Liver (tissue), 9 donors: ENCODE measurements around the gene MSI2. TPM values are rescaled to one million over a fixed set of nuclear protein-coding genes. Genes with fewer than 3 reads are reported as not detected.

Experiments
- DNase-seq: peaks from one replicate; pipeline ENCODE4 v3.0.0-alpha.2; 2017; ENCODE audit warnings: low spot score
- H3K27ac ChIP-seq, 2 donors: one replicate each; pipeline ENCODE4 v1.7.0; 2013; ENCODE audit warnings: inconsistent platforms in 2 of 2, low read length in 2 of 2, control low read depth in 1 of 2, low read depth in 1 of 2, mild to moderate bottlenecking in 1 of 2
- H3K27me3 ChIP-seq, 4 donors: one replicate each; pipeline versions ENCODE4 v1.6.1 to v1.7.0; 2013; ENCODE audit warnings: low read length in 3 of 4, inconsistent platforms in 1 of 4, mild to moderate bottlenecking in 1 of 4, moderate library complexity in 1 of 4; ENCODE audit not compliant: control insufficient read depth in 4 of 4, insufficient read depth in 4 of 4
- H3K36me3 ChIP-seq, 4 donors: one replicate each; pipeline versions ENCODE4 v1.6.1 to v1.7.0; 2013; ENCODE audit warnings: low read length in 3 of 4, mild to moderate bottlenecking in 3 of 4, low read depth in 1 of 4, moderate library complexity in 1 of 4; ENCODE audit not compliant: control insufficient read depth in 4 of 4, insufficient read depth in 3 of 4
- H3K4me1 ChIP-seq, 4 donors: one replicate each; pipeline versions ENCODE4 v1.6.1 to v1.7.0; 2013; ENCODE audit warnings: low read length in 3 of 4, mild to moderate bottlenecking in 3 of 4, moderate library complexity in 1 of 4; ENCODE audit not compliant: control insufficient read depth in 4 of 4, insufficient read depth in 4 of 4
- H3K4me3 ChIP-seq, 3 donors: one replicate each; pipeline versions ENCODE4 v1.6.1 to v1.7.0; 2013; ENCODE audit warnings: low read length in 3 of 3, control low read depth in 1 of 3, low read depth in 1 of 3, mild to moderate bottlenecking in 1 of 3
- H3K9ac ChIP-seq, 2 donors: one replicate each; pipeline ENCODE4 v1.7.0; 2013; ENCODE audit warnings: low read length in 2 of 2, mild to moderate bottlenecking in 2 of 2, moderate library complexity in 2 of 2, control low read depth in 1 of 2, low read depth in 1 of 2
- H3K9me3 ChIP-seq, 4 donors: one replicate each; pipeline versions ENCODE4 v1.6.1 to v1.7.0; 2013; ENCODE audit warnings: low read length in 3 of 4; ENCODE audit not compliant: control insufficient read depth in 4 of 4
- ATF3 ChIP-seq: IDR thresholded peaks from 2 replicates; pipeline ENCODE4 v1.6.1; 2016; ENCODE audit warnings: antibody characterized with exemption
- CTCF ChIP-seq: fragments of 150-350 bp; IDR thresholded peaks from 2 replicates; pipeline ENCODE4 v1.5.1; 2017; ENCODE audit warnings: improper control_type of control experiment, low read depth, low read length; ENCODE audit not compliant: missing input control
- EGR1 ChIP-seq, 2 donors: IDR thresholded peaks; 2 replicates each; pipeline ENCODE4 v1.6.1; 2016 to 2018; ENCODE audit warnings: antibody characterized with exemption in 2 of 2, low read depth in 2 of 2
- FOXA1 ChIP-seq: IDR thresholded peaks from 2 replicates; pipeline ENCODE4 v1.6.1; 2016; ENCODE audit warnings: antibody characterized with exemption
- GABPA ChIP-seq, 2 donors: IDR thresholded peaks in 1 of 2; conservative IDR thresholded peaks in 1 of 2; 2 replicates each; pipeline ENCODE4 v1.6.1; 2016; ENCODE audit warnings: antibody characterized with exemption in 2 of 2, mild to moderate bottlenecking in 1 of 2, moderate library complexity in 1 of 2
- HNF4A ChIP-seq, 2 donors: conservative IDR thresholded peaks; 2 replicates each; pipeline ENCODE4 v1.6.1; 2016; ENCODE audit warnings: antibody characterized with exemption in 2 of 2, mild to moderate bottlenecking in 2 of 2
- HNF4G ChIP-seq: IDR thresholded peaks from 2 replicates; pipeline ENCODE4 v1.6.1; 2016; ENCODE audit warnings: antibody characterized with exemption
- JUND ChIP-seq, 2 donors: IDR thresholded peaks; 2 replicates each; pipeline ENCODE4 v1.6.1; 2016; ENCODE audit warnings: antibody characterized with exemption in 2 of 2
- NR2F2 ChIP-seq: IDR thresholded peaks from 2 replicates; pipeline ENCODE4 v1.6.1; 2016; ENCODE audit warnings: antibody characterized with exemption
- RAD21 ChIP-seq, 2 donors: IDR thresholded peaks; 2 replicates each; pipeline ENCODE4 v1.6.1; 2016; ENCODE audit warnings: antibody characterized with exemption in 2 of 2, mild to moderate bottlenecking in 2 of 2
- RXRA ChIP-seq, 2 donors: IDR thresholded peaks; 2 replicates each; pipeline ENCODE4 v1.6.1; 2017 to 2018; ENCODE audit warnings: antibody characterized with exemption in 2 of 2, mild to moderate bottlenecking in 1 of 2
- SP1 ChIP-seq: IDR thresholded peaks from 2 replicates; pipeline ENCODE4 v1.6.1; 2018; ENCODE audit warnings: antibody characterized with exemption, mild to moderate bottlenecking
- TAF1 ChIP-seq: conservative IDR thresholded peaks from 2 replicates; pipeline ENCODE4 v1.6.1; 2016; ENCODE audit warnings: antibody characterized with exemption, mild to moderate bottlenecking
- WGBS: extraction: QIAGEN DNeasy Blood & Tissue Kit; methylation state at CpG from one replicate; pipeline ENCODE4 v1.1.7; 2013; 5-methylcytosine and 5-hydroxymethylcytosine counted together
- polyA plus RNA-seq, 2 donors: library from polyadenylated mRNA; stranded (reverse) in 1 of 2; unstranded in 1 of 2; fragments of 200-250 nt in 1 of 2; fragments of >200 nt in 1 of 2; fragmentation: Nextera tagmentation in 1 of 2; extraction: Ambion mirVana in 1 of 2; gene quantifications; one replicate each; pipeline versions ENCODE4 v1.2.1 to v1.2.3, GENCODE V29; 2013 to 2015
- total RNA-seq, 2 donors: library from RNA; depleted of rRNA; stranded (reverse); fragments of >200 nt; gene quantifications; one replicate each; pipeline ENCODE4 v1.2.3, GENCODE V29; 2014
- TF ChIP-seq, protein P1 (sequence below): IDR thresholded peaks from 2 replicates; pipeline ENCODE4 v1.6.1; 2016; ENCODE audit warnings: antibody characterized with exemption, mild to moderate bottlenecking
- TF ChIP-seq, protein P2 (sequence below): IDR thresholded peaks from 2 replicates; pipeline ENCODE4 v1.6.1; 2016; ENCODE audit warnings: antibody characterized with exemption
- TF ChIP-seq, protein P3 (sequence below): IDR thresholded peaks from 2 replicates; pipeline ENCODE4 v1.6.1; 2016; ENCODE audit warnings: antibody characterized with exemption
- donor health status: healthy.
- donor health status: healthy.
- donor health status: healthy.
- donor health status: healthy.
- donor health status: healthy.

Gene MSI2
- total and polyA plus RNA-seq, 4 donors, result 5.7 to 15.6 (median 9.2) TPM

DNA sequence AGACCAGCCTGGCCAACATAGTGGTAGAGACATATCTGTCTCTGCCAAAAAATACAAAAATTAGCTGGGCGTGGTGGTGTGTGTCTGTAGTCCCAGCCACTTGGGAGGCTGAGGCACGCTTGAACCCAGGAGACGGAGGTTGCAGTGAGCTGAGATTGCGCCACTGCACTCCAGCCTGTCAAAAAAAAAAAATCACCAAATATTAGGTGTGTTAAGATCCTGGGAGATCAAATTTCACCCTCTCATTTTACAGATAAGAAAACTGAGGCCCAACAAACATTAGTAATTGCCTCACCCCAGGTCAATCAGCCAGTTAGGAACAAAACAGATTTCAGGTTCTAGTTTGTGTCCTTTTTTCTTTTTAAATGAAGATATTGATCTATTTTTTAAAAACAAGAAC lies 116.7 kb downstream of the MSI2 start:
- H3K27me3 ChIP-seq, result peaks cover 0 to 7% (median 0%) of the 10 kb centered on the region in 4 donors
- H3K9me3 ChIP-seq, result peaks cover 0 to 8% (median 5%) of the 10 kb centered on the region in 4 donors
- no peak for DNase-seq
- no peak overlapping the region for H3K4me3 ChIP-seq
- WGBS, result 75% methylated on average over 4 of the region's 4 CpGs
- no peak overlapping the region for H3K27ac ChIP-seq
- peaks cover 6 to 29% (median 23%) of the 10 kb centered on the region in 4 donors for H3K4me1 ChIP-seq
- no peaks in the 10 kb centered on the region for H3K36me3 ChIP-seq
- no peak overlapping the region for H3K9ac ChIP-seq
- TF ChIP-seq TAF1 (no peak), RAD21 (IDR thresholded peaks at IDR 0.05) (no peak), JUND (IDR thresholded peaks at IDR 0.05) (no peak), SP1 (no peak), FOXA1 (no peak), CTCF (no peak)
- TF ChIP-seq, protein P1, sequence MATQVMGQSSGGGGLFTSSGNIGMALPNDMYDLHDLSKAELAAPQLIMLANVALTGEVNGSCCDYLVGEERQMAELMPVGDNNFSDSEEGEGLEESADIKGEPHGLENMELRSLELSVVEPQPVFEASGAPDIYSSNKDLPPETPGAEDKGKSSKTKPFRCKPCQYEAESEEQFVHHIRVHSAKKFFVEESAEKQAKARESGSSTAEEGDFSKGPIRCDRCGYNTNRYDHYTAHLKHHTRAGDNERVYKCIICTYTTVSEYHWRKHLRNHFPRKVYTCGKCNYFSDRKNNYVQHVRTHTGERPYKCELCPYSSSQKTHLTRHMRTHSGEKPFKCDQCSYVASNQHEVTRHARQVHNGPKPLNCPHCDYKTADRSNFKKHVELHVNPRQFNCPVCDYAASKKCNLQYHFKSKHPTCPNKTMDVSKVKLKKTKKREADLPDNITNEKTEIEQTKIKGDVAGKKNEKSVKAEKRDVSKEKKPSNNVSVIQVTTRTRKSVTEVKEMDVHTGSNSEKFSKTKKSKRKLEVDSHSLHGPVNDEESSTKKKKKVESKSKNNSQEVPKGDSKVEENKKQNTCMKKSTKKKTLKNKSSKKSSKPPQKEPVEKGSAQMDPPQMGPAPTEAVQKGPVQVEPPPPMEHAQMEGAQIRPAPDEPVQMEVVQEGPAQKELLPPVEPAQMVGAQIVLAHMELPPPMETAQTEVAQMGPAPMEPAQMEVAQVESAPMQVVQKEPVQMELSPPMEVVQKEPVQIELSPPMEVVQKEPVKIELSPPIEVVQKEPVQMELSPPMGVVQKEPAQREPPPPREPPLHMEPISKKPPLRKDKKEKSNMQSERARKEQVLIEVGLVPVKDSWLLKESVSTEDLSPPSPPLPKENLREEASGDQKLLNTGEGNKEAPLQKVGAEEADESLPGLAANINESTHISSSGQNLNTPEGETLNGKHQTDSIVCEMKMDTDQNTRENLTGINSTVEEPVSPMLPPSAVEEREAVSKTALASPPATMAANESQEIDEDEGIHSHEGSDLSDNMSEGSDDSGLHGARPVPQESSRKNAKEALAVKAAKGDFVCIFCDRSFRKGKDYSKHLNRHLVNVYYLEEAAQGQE, result no peak

DNA sequence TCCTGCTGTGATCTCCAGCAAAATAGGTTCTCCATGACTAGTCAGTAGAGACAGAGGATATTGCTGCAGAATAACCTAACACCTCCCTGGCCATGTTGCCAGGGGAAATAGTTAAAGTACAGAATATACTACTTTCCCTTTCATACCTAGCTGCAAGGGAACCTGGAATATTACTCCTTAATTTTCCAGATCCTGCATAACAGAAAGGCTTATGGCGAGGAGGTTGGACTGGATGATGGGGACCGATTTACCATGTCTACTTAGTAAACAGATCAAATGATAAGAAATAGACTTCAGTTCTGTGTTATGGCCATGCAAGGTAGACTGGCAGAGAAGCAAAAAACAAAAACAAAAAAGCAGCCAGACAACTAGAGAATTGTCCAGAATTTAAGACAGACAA lies 117.4 kb downstream of the MSI2 start:
- 97% methylated on average over 2 of the region's 2 CpGs for WGBS
- Histone ChIP-seq H3K4me3 (no peak overlapping the region), H3K9me3 (peaks cover 0 to 8% (median 5%) of the 10 kb centered on the region in 4 donors), H3K4me1 (peaks cover 6 to 29% (median 23%) of the 10 kb centered on the region in 4 donors), H3K36me3 (no peaks in the 10 kb centered on the region), H3K9ac (no peak overlapping the region), H3K27ac (no peak overlapping the region), H3K27me3 (peaks cover 0 to 7% (median 0%) of the 10 kb centered on the region in 4 donors)
- no peak for DNase-seq
- TF ChIP-seq TAF1 (no peak), RXRA (IDR thresholded peaks at IDR 0.05) (no peak), GABPA (IDR thresholded peaks at IDR 0.05 in 1 of 2, conservative IDR thresholded peaks at IDR 0.05 in 1 of 2) (no peak), CTCF (no peak), EGR1 (IDR thresholded peaks at IDR 0.05; ENCODE audit: low read depth in 2 of 2) (no peak), RAD21 (IDR thresholded peaks at IDR 0.05) (no peak), NR2F2 (no peak), HNF4G (no peak), ATF3 (no peak), HNF4A (conservative IDR thresholded peaks at IDR 0.05) (no peak)
- TF ChIP-seq, protein P1, result no peak
- TF ChIP-seq, protein P2, sequence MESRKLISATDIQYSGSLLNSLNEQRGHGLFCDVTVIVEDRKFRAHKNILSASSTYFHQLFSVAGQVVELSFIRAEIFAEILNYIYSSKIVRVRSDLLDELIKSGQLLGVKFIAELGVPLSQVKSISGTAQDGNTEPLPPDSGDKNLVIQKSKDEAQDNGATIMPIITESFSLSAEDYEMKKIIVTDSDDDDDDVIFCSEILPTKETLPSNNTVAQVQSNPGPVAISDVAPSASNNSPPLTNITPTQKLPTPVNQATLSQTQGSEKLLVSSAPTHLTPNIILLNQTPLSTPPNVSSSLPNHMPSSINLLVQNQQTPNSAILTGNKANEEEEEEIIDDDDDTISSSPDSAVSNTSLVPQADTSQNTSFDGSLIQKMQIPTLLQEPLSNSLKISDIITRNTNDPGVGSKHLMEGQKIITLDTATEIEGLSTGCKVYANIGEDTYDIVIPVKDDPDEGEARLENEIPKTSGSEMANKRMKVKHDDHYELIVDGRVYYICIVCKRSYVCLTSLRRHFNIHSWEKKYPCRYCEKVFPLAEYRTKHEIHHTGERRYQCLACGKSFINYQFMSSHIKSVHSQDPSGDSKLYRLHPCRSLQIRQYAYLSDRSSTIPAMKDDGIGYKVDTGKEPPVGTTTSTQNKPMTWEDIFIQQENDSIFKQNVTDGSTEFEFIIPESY, result no peak
- TF ChIP-seq, protein P3, sequence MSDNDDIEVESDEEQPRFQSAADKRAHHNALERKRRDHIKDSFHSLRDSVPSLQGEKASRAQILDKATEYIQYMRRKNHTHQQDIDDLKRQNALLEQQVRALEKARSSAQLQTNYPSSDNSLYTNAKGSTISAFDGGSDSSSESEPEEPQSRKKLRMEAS, result no peak
